GM19324 (cell line): ENCODE data around the gene SLC26A1.

Experiments
- ATAC-seq: cut with Tn5 transposase; IDR thresholded peaks from one replicate; pipeline ENCODE4 v1.9.1; 2021; ENCODE audit warnings: mild to moderate bottlenecking, moderate library complexity; ENCODE audit not compliant: unreplicated experiment, low FRiP score

Gene SLC26A1

GRCh38 chr4:957231-957580 lies 36.0 kb downstream of the SLC26A1 start:
- no peak for ATAC-seq

- no peak for ATAC-seq
These were observed 36.5 kb downstream of the SLC26A1 start for GRCh38 chr4:956531-957230.

GRCh38 chr4:955931-956381 lies 37.2 kb downstream of the SLC26A1 start:
- no peak for ATAC-seq

GRCh38 chr4:955161-955921 lies 37.9 kb downstream of the SLC26A1 start:
- no peak for ATAC-seq

GRCh38 chr4:954211-955020 lies 38.8 kb downstream of the SLC26A1 start:
- no peak for ATAC-seq

- ATAC-seq = no peak
These were observed 39.7 kb downstream of the SLC26A1 start for GRCh38 chr4:953574-953915.

- ATAC-seq = no peak
These were observed 40.2 kb downstream of the SLC26A1 start for GRCh38 chr4:952881-953573.

GRCh38 chr4:951594-952468 lies 41.4 kb downstream of the SLC26A1 start:
- no peak for ATAC-seq

- no peak for ATAC-seq
These were observed 42.0 kb downstream of the SLC26A1 start for GRCh38 chr4:951186-951585.

GRCh38 chr4:950136-951020 lies 42.8 kb downstream of the SLC26A1 start:
- no peak for ATAC-seq

- ATAC-seq = no peak
These were observed 43.5 kb downstream of the SLC26A1 start for GRCh38 chr4:949656-950055.

GRCh38 chr4:948936-949300 lies 44.3 kb downstream of the SLC26A1 start:
- ATAC-seq = no peak

- ATAC-seq = no peak
These were observed 44.9 kb downstream of the SLC26A1 start for GRCh38 chr4:948101-948935.

GRCh38 chr4:947491-947971 lies 45.7 kb downstream of the SLC26A1 start:
- ATAC-seq = no peak

- no peak for ATAC-seq
These were observed 46.4 kb downstream of the SLC26A1 start for GRCh38 chr4:946517-947471.

- no peak for ATAC-seq
These were observed 47.1 kb downstream of the SLC26A1 start for GRCh38 chr4:946103-946450.
